GM21737 (cell line): ENCODE measurements around the gene IPCEF1.
A peak's percentile ranks its signal among the peaks of the same experiment; 100 is the strongest.

Experiments
- ATAC-seq: cut with Tn5 transposase; IDR thresholded peaks from one replicate; pipeline ENCODE4 v1.9.1; 2021; ENCODE audit warnings: mild to moderate bottlenecking, moderate library complexity; ENCODE audit not compliant: unreplicated experiment

IPCEF1 gene

GRCh38 chr6:154373971-154374370, 17.4 kb upstream of the IPCEF1 start:
- no peak for ATAC-seq

GRCh38 chr6:154371281-154371680, 14.7 kb upstream of the IPCEF1 start:
- ATAC-seq, result no peak

- peak; percentile 88 for ATAC-seq
Observed at GRCh38 chr6:154370545-154370944, 13.9 kb upstream of the IPCEF1 start.

- no peak for ATAC-seq
Observed at GRCh38 chr6:154367839-154368695, 11.5 kb upstream of the IPCEF1 start.

- ATAC-seq, result no peak
Observed at GRCh38 chr6:154367336-154367735, 10.7 kb upstream of the IPCEF1 start.

- ATAC-seq, result no peak
Observed at GRCh38 chr6:154363821-154364220, 7.2 kb upstream of the IPCEF1 start.

GRCh38 chr6:154361476-154361875, 4.9 kb upstream of the IPCEF1 start:
- no peak for ATAC-seq

GRCh38 chr6:154360476-154360875, 3.9 kb upstream of the IPCEF1 start:
- ATAC-seq, result no peak

GRCh38 chr6:154359679-154360078, 3.1 kb upstream of the IPCEF1 start:
- ATAC-seq, result no peak

- no peak for ATAC-seq
Observed at GRCh38 chr6:154359161-154359574, 2.6 kb upstream of the IPCEF1 start.

- ATAC-seq, result no peak
Observed at GRCh38 chr6:154358019-154358545, 1.5 kb upstream of the IPCEF1 start.

- no peak for ATAC-seq
Observed at GRCh38 chr6:154356113-154356512, 490 bp downstream of the IPCEF1 start.

- ATAC-seq, result no peak
Observed at GRCh38 chr6:154354265-154354777, 2.3 kb downstream of the IPCEF1 start.

GRCh38 chr6:154353626-154354025, 3.0 kb downstream of the IPCEF1 start:
- ATAC-seq, result no peak

- ATAC-seq, result peak; percentile 50
Observed at GRCh38 chr6:154352898-154353585, 3.6 kb downstream of the IPCEF1 start.

- no peak for ATAC-seq
Observed at GRCh38 chr6:154350293-154350692, 6.3 kb downstream of the IPCEF1 start.

GRCh38 chr6:154347981-154348380, 8.6 kb downstream of the IPCEF1 start:
- no peak for ATAC-seq

- ATAC-seq, result no peak
Observed at GRCh38 chr6:154345811-154346210, 10.8 kb downstream of the IPCEF1 start.

- ATAC-seq, result no peak
Observed at GRCh38 chr6:154343473-154344308, 12.9 kb downstream of the IPCEF1 start.

- ATAC-seq, result no peak
Observed at GRCh38 chr6:154341871-154342270, 14.7 kb downstream of the IPCEF1 start.

- ATAC-seq, result no peak
Observed at GRCh38 chr6:154341336-154341735, 15.3 kb downstream of the IPCEF1 start.
